Fibroblast of gingiva (primary cell): ENCODE results near the gene PGS1.
"Not testable (repeated sequence)": the region's sequence is repeated elsewhere in the genome, so short reads cannot be mapped to it uniquely, and the experiment has no call there.

Experiments
- DNase-seq: peaks from one replicate; pipeline ENCODE4 v3.0.0-alpha.2; 2011; ENCODE audit warnings: low read depth

PGS1 gene, protein sequence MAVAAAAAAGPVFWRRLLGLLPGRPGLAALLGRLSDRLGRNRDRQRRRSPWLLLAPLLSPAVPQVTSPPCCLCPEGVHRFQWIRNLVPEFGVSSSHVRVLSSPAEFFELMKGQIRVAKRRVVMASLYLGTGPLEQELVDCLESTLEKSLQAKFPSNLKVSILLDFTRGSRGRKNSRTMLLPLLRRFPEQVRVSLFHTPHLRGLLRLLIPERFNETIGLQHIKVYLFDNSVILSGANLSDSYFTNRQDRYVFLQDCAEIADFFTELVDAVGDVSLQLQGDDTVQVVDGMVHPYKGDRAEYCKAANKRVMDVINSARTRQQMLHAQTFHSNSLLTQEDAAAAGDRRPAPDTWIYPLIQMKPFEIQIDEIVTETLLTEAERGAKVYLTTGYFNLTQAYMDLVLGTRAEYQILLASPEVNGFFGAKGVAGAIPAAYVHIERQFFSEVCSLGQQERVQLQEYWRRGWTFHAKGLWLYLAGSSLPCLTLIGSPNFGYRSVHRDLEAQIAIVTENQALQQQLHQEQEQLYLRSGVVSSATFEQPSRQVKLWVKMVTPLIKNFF

DNA sequence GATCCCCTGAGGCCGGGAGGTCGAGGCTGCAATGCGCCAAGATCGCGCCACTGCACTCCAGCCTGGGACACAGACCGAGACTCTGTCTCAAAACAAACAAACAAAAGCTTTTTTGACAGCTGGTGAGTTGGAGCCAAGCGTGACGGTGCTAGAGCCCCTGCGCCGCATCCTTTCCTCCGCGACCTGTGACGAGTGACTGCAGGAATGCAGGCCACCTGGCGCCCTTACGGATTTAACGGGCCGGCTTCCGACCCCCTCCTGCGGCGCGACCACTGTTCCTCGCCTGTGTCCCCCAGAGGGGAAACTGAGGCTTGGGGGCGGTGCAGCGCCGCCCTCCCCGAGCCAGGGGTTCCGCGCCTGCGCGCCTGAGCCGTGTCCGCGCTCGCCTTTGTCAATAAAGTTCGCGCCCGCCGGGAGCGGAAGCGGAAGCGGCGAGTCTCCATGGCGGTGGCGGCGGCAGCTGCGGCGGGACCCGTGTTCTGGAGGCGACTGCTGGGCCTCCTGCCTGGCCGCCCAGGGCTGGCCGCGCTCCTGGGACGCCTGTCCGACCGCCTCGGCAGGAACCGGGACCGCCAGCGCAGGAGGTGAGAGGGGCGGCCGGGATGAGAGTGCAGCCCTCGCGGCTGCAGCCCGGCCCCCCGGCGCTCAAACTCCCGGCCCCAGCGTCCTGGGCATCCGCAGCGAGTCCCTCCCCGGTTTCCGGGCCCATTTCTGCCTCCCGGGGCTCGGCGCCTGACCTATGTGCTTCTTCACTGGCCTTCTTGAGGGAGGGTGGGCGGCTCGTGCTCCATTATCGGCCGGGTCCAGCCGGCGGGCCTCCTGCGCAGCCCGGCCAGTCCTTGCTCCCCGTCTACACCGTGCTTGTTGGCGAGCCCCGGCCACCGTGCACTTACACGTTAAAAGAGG, at the start of gene PGS1:
Gene PGS1 (plus strand): TSS at position 425 of the 906 bp plus-strand sequence. CDS start 17 bp downstream, at position 442.
- peak; percentile 71 for DNase-seq

GRCh38 chr17:78329263-78330059, 49.0 kb upstream of the PGS1 start:
- DNase-seq = peak; percentile 94

GRCh38 chr17:78330570-78331224, 47.8 kb upstream of the PGS1 start:
- DNase-seq = peak; percentile 72

- DNase-seq = not testable (repeated sequence)
These were observed 47.1 kb upstream of the PGS1 start for GRCh38 chr17:78331355-78331754.

DNA sequence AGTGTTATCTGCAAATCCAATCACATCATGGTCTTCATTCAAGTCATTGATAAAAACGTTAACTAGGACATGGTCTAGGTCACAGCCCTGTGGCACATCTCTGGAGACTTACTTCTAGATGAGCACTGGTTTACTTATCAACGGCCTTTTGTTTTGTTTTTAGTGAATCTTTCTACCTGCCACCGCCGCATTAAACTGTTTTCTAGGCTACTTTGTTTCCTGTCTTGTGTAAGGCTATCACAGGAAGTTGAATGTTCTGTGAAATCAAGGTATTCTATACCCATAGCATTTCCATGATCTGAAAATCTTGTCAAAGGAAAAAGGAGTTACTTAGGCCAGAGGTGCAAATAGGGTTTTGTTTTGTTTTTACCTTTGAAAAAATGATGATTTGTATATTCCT, 45.5 kb upstream of the PGS1 start:
- no peak for DNase-seq

GRCh38 chr17:78335209-78335608, 43.2 kb upstream of the PGS1 start:
- DNase-seq = no peak

DNA sequence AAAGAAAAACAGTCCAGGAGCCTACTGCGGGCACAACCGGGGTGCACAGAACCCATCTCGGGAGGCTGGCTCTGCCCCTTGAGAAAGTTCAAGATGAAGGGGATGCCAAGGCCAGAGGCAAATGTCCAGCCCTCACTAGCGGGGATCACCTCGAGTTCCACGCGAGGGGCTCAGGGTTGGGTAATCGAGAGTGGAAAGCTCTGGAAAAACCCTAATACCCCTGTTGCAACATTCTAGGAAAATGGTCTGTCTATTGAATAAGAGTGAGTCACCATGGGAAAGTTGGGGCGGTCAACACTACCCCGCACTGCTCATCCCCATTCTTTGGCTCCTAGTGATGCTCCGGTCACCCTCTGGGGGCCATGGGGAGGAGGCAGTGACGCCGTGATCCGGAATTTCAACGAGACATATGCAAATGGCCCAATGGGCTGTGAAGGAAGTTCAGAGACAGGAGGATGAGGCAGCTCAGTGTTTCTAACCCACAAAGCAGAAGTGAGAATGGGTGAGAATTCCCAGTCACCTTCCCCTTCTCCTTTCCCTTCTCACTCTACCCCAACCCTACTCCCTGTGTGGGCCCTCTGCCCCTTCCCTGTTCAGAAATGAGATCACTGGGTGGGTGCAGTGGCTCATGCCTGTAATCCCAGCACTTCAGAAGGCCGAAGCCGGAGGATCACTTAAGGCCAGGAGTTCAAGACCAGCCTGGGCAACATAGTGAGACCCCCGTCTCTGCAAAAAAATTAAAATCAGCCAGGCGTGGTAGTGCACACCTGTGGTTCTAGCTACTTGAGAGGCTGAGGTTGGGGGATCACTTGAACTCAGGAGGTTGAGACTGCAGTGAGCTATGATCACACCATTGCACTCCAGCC, 41.0 kb upstream of the PGS1 start:
- peak; percentile 90 for DNase-seq

GRCh38 chr17:78338486-78339259, 39.8 kb upstream of the PGS1 start:
- DNase-seq = no peak

GRCh38 chr17:78340183-78340955, 38.1 kb upstream of the PGS1 start:
- no peak for DNase-seq

DNA sequence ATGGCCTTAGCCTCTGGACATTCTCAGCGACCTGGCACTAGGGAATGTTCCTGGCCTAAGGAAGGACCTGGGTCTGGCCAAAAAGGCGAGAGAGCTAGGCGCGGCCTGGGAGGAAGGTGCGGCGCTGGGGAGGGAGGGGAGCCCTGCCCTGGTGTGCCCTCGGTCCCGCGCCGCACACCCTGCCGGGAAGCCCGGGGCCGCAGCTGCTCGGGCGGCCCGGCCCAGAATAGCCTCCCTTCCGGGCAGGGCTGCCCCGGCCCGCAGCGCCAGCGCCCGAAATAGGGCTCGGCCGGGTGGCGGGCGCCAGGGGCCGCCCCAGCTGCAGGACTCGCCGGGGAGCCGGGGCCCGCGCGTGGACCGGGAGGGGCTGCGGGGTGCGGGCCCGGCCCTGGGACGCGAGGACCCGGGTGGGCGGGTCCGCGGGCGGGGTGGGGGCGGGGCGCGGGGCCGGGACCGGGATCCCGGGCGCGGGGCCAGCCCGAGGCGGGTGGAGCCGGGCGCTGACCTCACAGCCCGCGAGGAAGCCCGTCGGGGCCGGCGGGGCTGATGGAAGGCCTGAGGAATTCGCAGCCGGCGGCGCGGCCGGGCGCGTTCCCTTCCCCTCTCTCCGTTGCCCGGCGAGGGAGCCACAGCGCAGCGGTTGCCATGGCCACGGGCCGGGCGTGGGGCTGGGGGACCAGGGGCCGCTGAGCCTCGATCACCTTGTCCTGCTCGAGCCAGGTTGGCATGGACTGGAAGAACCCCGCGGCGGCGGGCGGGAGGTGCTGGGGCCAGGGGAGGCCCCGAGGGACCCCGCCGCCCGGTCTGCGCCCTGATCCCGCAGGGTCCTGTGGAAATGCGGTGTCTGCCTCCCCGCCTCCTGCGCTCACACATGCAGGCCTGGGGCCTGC, 36.6 kb upstream of the PGS1 start:
- peak; percentile 85 for DNase-seq

DNA sequence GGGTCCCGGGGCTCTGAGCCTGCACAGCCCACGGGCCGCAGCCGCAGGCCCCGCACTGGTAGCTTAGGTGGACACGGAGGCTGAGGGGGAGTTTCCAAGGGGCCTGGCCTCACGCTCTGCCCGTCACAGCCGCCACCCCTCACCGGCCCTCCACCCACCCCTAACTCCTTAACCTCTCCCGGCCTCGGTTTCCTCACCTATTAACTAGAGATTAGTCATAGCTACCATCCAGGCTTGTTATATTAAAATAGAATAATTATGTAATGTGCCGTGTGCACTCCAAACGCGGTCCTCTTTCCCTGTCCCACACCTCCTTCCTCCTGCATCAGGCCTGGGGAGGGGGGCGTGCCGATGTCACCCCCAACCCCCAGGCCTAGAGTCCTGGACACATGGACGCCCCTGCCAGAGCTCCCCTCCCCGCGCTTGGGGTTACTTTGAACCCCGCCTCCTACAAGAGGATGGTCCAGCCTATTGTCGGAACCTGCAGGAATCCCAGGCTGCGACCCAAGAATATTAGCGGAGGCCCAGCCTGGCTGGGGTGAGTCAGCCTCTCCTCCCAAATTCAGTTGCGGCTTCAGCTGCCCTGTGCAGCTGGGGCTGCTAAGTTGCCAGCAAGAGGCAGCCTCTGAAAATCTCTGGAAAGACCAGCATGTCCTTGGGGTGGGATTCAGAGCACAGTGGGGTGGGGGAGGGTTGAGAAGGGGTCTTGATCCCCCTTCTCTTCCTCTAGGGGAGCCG, 35.8 kb upstream of the PGS1 start:
- DNase-seq = peak; percentile 90

DNA sequence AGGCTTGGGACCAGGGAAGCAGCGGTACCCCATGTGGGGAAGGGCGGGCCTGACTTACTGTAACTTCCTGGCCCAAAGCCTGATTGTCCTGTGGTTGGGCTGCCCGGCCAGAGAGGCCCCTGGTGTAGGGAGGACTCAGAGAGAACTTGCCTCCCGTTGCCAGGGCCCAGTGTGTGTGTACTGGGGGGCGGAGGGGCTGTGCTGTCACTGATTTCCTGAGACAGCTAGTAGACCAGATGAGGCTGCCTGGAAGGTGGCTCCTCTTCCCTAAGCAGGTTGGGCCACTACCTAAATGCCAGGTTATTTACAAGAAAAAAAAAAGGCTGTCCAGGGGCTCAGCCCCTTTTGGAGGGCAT, 35.3 kb upstream of the PGS1 start:
- peak; percentile 94 for DNase-seq

DNA sequence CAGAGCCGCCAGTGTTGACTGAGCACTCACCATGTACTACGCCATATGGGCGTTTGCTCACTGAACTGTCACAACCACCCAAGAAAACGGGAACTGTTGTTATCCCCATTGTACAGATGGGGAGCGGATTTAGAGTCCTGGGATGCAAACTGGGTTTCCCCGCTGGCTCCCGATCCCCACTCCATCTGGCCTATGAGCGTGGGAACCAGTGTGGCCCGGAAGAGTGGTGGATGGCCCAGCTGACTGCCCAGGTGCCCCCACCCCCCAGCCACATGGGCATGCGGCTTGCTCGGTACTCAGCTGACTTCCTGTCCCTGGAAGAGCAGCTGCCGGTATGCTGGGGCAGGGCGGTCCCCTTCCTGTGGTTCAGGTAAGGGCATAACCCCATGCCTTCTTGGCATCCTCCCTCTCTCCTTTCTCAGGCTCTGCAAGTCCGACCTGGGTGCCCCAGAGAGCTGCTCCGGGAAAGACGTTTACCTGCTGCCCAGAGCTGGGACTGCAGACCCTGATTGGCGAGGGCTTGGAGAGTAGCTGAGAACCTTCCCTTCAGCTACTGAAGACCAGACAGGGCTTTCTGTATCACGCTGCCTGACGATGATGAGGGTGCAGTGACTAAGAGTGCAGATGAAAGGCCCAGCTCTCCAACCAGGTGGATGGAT, 34.8 kb upstream of the PGS1 start:
- DNase-seq = no peak

DNA sequence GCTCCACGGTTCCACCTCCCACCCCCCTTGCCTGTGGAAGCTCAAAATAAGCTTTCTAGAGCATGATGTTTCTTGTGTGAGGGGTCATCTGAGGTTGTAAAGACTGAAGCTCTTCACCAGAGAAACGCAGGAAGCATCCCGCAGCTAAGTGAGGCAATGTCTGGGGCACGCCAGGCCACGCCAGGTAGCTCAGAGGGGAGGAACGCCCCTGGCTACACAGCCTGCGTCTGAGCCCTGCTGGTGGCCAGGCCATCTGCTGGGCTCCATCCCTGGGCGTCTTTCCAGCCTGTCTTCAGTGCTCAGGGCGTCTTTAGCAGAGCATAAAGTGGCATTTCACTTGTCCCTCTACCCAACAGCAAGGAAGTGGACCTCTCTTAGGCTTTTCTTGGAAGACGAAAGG, 33.8 kb upstream of the PGS1 start:
- DNase-seq = no peak

- DNase-seq = no peak
These were observed 33.3 kb upstream of the PGS1 start for GRCh38 chr17:78345172-78345571.

DNA sequence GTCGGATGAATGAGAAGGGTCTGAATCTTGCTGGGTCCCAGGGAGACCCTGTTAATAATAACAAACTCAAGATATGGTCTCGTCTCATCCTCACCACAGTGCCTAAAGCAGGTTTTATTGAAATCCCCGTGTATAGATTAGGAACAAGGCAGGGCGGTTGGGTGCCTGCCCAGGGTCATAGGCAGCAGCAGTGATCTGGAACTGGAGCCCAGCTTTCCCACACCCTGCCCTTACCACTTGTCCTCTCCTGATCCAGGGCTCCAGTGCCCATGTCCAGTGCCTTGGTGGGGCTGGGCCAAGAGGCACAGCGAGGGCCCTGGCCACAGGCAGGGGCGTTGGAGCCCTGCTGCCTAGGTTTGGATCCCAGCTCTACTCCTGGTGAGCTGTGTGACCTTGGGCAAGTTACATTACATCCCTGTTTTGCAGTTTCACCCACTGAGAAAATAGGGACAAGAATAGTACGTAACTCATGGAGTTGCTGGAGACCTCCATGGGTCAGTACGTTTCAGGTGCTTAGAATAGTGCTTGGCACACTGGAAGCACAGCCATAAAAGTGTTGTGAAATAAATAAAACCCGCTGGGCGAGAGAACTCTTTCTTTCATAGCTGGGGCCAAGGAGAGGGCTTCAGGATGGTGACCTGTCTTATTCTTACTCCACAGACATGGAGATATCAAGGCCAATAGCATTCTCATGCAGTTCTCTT, 32.5 kb upstream of the PGS1 start:
- DNase-seq = no peak
